CD8-positive, alpha-beta memory T cell (primary cell): ENCODE data around the gene PTRH2. TPM values are rescaled to one million over a fixed set of nuclear protein-coding genes. Genes with fewer than 3 reads are reported as not detected.

Experiments used
- CTCF ChIA-PET: fragments of 350-600 bp; sonication (Branson Sonifier 250); formaldehyde crosslinking; loops from one replicate; lab custom pipeline; 2021; ENCODE audit warnings: antibody characterized with exemption; lab: Charles Lee
- POLR2A ChIA-PET: fragments of 350-600 bp; sonication (Branson Sonifier 250); formaldehyde crosslinking; loops from one replicate; lab custom pipeline; 2021; ENCODE audit warnings: antibody characterized with exemption; lab: Charles Lee
- DNase-seq, 5 donors: peaks; one replicate each; pipeline versions ENCODE4 v3.0.0 to v3.0.0-alpha.2; 2020 to 2022; ENCODE audit warnings: mixed read lengths in 1 of 5
- H3K27ac ChIP-seq: one replicate; pipeline ENCODE4 v1.7.0; 2013; ENCODE audit warnings: low read depth, mild to moderate bottlenecking, low read length, moderate library complexity
- H3K27me3 ChIP-seq: 2 replicates; pipeline ENCODE4 v1.7.0; 2013; ENCODE audit warnings: low read length, mild to moderate bottlenecking; ENCODE audit not compliant: insufficient read depth, poor library complexity, severe bottlenecking
- H3K36me3 ChIP-seq: 2 replicates; pipeline ENCODE4 v1.7.0; 2013; ENCODE audit warnings: mild to moderate bottlenecking, low read length, moderate library complexity; ENCODE audit not compliant: insufficient read depth
- H3K4me1 ChIP-seq: 2 replicates; pipeline ENCODE4 v1.7.0; 2013; ENCODE audit warnings: mild to moderate bottlenecking, low read length, moderate library complexity; ENCODE audit not compliant: insufficient read depth
- H3K4me3 ChIP-seq: 2 replicates; pipeline ENCODE4 v1.7.0; 2013; ENCODE audit warnings: mild to moderate bottlenecking, low read length
- H3K9me3 ChIP-seq: 2 replicates; pipeline ENCODE4 v1.7.0; 2013; ENCODE audit warnings: mild to moderate bottlenecking, low read length
- H3K27ac Mint-ChIP-seq, 8 donors: one replicate each; pipeline ENCODE4 v1.8.0; 2020 to 2021; ENCODE audit warnings: mixed read lengths in 8 of 8, mild to moderate bottlenecking in 6 of 8, inconsistent platforms in 3 of 8, moderate library complexity in 3 of 8
- H3K27me3 Mint-ChIP-seq, 2 donors: one replicate each; pipeline ENCODE4 v1.8.0; 2020 to 2021; ENCODE audit warnings: mixed read lengths in 2 of 2, mild to moderate bottlenecking in 1 of 2, moderate library complexity in 1 of 2
- H3K36me3 Mint-ChIP-seq, 3 donors: one replicate each; pipeline ENCODE4 v1.8.0; 2020 to 2021; ENCODE audit warnings: mixed read lengths in 3 of 3, inconsistent platforms in 1 of 3, mild to moderate bottlenecking in 1 of 3
- H3K4me1 Mint-ChIP-seq, 3 donors: one replicate each; pipeline ENCODE4 v1.8.0; 2020 to 2021; ENCODE audit warnings: mixed read lengths in 3 of 3, inconsistent platforms in 1 of 3, mild to moderate bottlenecking in 1 of 3
- H3K4me3 Mint-ChIP-seq, 7 donors: one replicate each; pipeline ENCODE4 v1.8.0; 2020 to 2021; ENCODE audit warnings: mixed read lengths in 7 of 7, mild to moderate bottlenecking in 6 of 7, moderate library complexity in 4 of 7, inconsistent platforms in 2 of 7
- H3K9me3 Mint-ChIP-seq, 5 donors: one replicate each; pipeline ENCODE4 v1.8.0; 2020 to 2022; ENCODE audit warnings: mixed read lengths in 5 of 5, mild to moderate bottlenecking in 3 of 5, moderate library complexity in 2 of 5, inconsistent platforms in 1 of 5
- polyA plus RNA-seq: library from polyadenylated mRNA; unstranded; fragments of 300-500 nt; fragmentation: Illumina TruSeq; gene quantifications from one replicate; pipeline ENCODE4 v1.2.3, GENCODE V29; 2021
- total RNA-seq, 2 experiments: library from RNA; stranded (reverse); gene quantifications; one replicate each; pipeline ENCODE4 v1.2.3, GENCODE V29; 2021

Gene PTRH2
- total and polyA plus RNA-seq, 3 experiments from 2014 or later, result 15.9 to 43.6 (median 38.5) TPM

- Mint-ChIP-seq H3K27me3 (no peaks in the 10 kb centered on the region), H3K36me3 (peaks cover 0 to 6% (median 5%) of the 10 kb centered on the region in 3 donors), H3K4me1 (peaks cover 30 to 59% (median 44%) of the 10 kb centered on the region in 3 donors), H3K9me3 (no peaks in the 10 kb centered on the region), H3K4me3 (no peak overlapping the region), H3K27ac (no peak overlapping the region)
- Histone ChIP-seq H3K27me3 (no peaks in the 10 kb centered on the region), H3K4me1 (peaks cover 4% of the 10 kb centered on the region), H3K36me3 (no peaks in the 10 kb centered on the region), H3K4me3 (no peak overlapping the region), H3K27ac (no peak overlapping the region), H3K9me3 (no peaks in the 10 kb centered on the region)
- ChIA-PET CTCF (no interaction called here), POLR2A (no interaction called here)
- DNase-seq, result no peak
Observed at GRCh38 chr17:59716427-59716826, 9.2 kb upstream of the PTRH2 start.

- Histone ChIP-seq H3K27me3 (no peaks in the 10 kb centered on the region), H3K9me3 (no peaks in the 10 kb centered on the region), H3K36me3 (no peaks in the 10 kb centered on the region), H3K4me3 (no peak overlapping the region), H3K4me1 (peaks cover 4% of the 10 kb centered on the region), H3K27ac (no peak overlapping the region)
- CTCF ChIA-PET, result no interaction called here
- Mint-ChIP-seq H3K27ac (no peak overlapping the region), H3K36me3 (peaks cover 0 to 5% (median 5%) of the 10 kb centered on the region in 3 donors), H3K27me3 (no peaks in the 10 kb centered on the region), H3K4me3 (no peak overlapping the region), H3K4me1 (peaks cover 41 to 64% (median 46%) of the 10 kb centered on the region in 3 donors), H3K9me3 (no peaks in the 10 kb centered on the region)
- DNase-seq, result no peak
- POLR2A ChIA-PET, result interaction anchor here (0.6 kb wide), 1 partner anchor 200 kb away, joined by 3 read pairs; no protein-coding TSS in a partner anchor
Observed at GRCh38 chr17:59714255-59714654, 7.0 kb upstream of the PTRH2 start.

- Mint-ChIP-seq H3K27me3 (no peaks in the 10 kb centered on the region), H3K27ac (peak overlapping the region in 3 of 8 donors; percentile 9 to 48 (median 39)), H3K4me3 (no peak overlapping the region), H3K36me3 (peaks cover 0 to 8% (median 5%) of the 10 kb centered on the region in 3 donors), H3K4me1 (peaks cover 50 to 66% (median 58%) of the 10 kb centered on the region in 3 donors), H3K9me3 (no peaks in the 10 kb centered on the region)
- no peak overlapping the region for H3K4me3 ChIP-seq
- POLR2A ChIA-PET, result no interaction called here
- no peaks in the 10 kb centered on the region for H3K9me3 ChIP-seq
- no peaks in the 10 kb centered on the region for H3K27me3 ChIP-seq
- H3K27ac ChIP-seq, result no peak overlapping the region
- DNase-seq, result no peak
- peaks cover 14% of the 10 kb centered on the region for H3K4me1 ChIP-seq
- CTCF ChIA-PET, result no interaction called here
- H3K36me3 ChIP-seq, result no peaks in the 10 kb centered on the region
Observed at GRCh38 chr17:59712862-59713261, 5.6 kb upstream of the PTRH2 start.

- Histone ChIP-seq H3K27me3 (no peaks in the 10 kb centered on the region), H3K9me3 (no peaks in the 10 kb centered on the region), H3K27ac (no peak overlapping the region), H3K4me1 (peaks cover 16% of the 10 kb centered on the region), H3K4me3 (no peak overlapping the region), H3K36me3 (no peaks in the 10 kb centered on the region)
- Mint-ChIP-seq H3K4me1 (peaks cover 58 to 73% (median 65%) of the 10 kb centered on the region in 3 donors), H3K27ac (peak overlapping the region in 3 of 8 donors; percentile 19 to 26 (median 22)), H3K9me3 (no peaks in the 10 kb centered on the region), H3K4me3 (no peak overlapping the region), H3K27me3 (no peaks in the 10 kb centered on the region), H3K36me3 (peaks cover 0 to 15% (median 5%) of the 10 kb centered on the region in 3 donors)
- no peak for DNase-seq
- CTCF ChIA-PET, result no interaction called here
- POLR2A ChIA-PET, result no interaction called here
Observed at GRCh38 chr17:59711936-59712335, 4.7 kb upstream of the PTRH2 start.

GRCh38 chr17:59707971-59708430, 771 bp upstream of the PTRH2 start:
- H3K4me1 Mint-ChIP-seq, result peaks cover 65 to 75% (median 74%) of the 10 kb centered on the region in 3 donors
- peak overlapping the region; percentile 95 for H3K27ac ChIP-seq
- H3K4me3 ChIP-seq, result peak overlapping the region; percentile 69
- H3K27ac Mint-ChIP-seq, result peak overlapping the region; percentile 95 to 100 (median 100)
- no peaks in the 10 kb centered on the region for H3K27me3 Mint-ChIP-seq
- H3K9me3 Mint-ChIP-seq, result no peaks in the 10 kb centered on the region
- ChIA-PET CTCF (interaction anchor here (1.3 kb wide), 1 partner anchor 18 kb away, joined by 5 read pairs; no protein-coding TSS in a partner anchor), POLR2A (interaction anchor here (1.1 to 1.5 kb wide), 2 partner anchors 132 to 151 kb away, joined by 3 to 5 read pairs; no protein-coding TSS in a partner anchor)
- H3K4me3 Mint-ChIP-seq, result peak overlapping the region; percentile 96 to 100 (median 98)
- DNase-seq, result peak in 1 of 5 donors; percentile 18
- H3K36me3 ChIP-seq, result no peaks in the 10 kb centered on the region
- H3K9me3 ChIP-seq, result no peaks in the 10 kb centered on the region
- peaks cover 43% of the 10 kb centered on the region for H3K4me1 ChIP-seq
- no peaks in the 10 kb centered on the region for H3K27me3 ChIP-seq
- H3K36me3 Mint-ChIP-seq, result peaks cover 0 to 22% (median 5%) of the 10 kb centered on the region in 3 donors

GRCh38 chr17:59702304-59702703, 4.9 kb downstream of the PTRH2 start:
- Histone ChIP-seq H3K27ac (no peak overlapping the region), H3K36me3 (peaks cover 12% of the 10 kb centered on the region), H3K9me3 (no peaks in the 10 kb centered on the region), H3K27me3 (no peaks in the 10 kb centered on the region), H3K4me3 (no peak overlapping the region), H3K4me1 (peaks cover 27% of the 10 kb centered on the region)
- Mint-ChIP-seq H3K27me3 (no peaks in the 10 kb centered on the region), H3K4me1 (peaks cover 65 to 86% (median 86%) of the 10 kb centered on the region in 3 donors), H3K4me3 (peak overlapping the region in 1 of 7 donors; percentile 16), H3K36me3 (peaks cover 3 to 48% (median 12%) of the 10 kb centered on the region in 3 donors), H3K27ac (peak overlapping the region in 4 of 8 donors; percentile 6 to 59 (median 40)), H3K9me3 (no peaks in the 10 kb centered on the region)
- ChIA-PET CTCF (no interaction called here), POLR2A (no interaction called here)
- no peak for DNase-seq

- Histone ChIP-seq H3K9me3 (no peaks in the 10 kb centered on the region), H3K27ac (no peak overlapping the region), H3K4me3 (no peak overlapping the region), H3K27me3 (no peaks in the 10 kb centered on the region), H3K4me1 (peaks cover 9% of the 10 kb centered on the region), H3K36me3 (peaks cover 12% of the 10 kb centered on the region)
- peaks cover 48 to 76% (median 73%) of the 10 kb centered on the region in 3 donors for H3K4me1 Mint-ChIP-seq
- ChIA-PET CTCF (no interaction called here), POLR2A (no interaction called here)
- peaks cover 3 to 61% (median 14%) of the 10 kb centered on the region in 3 donors for H3K36me3 Mint-ChIP-seq
- no peak for DNase-seq
- H3K27me3 Mint-ChIP-seq, result no peaks in the 10 kb centered on the region
- peak overlapping the region in 5 of 8 donors; percentile 3 to 85 (median 9) for H3K27ac Mint-ChIP-seq
- no peak overlapping the region for H3K4me3 Mint-ChIP-seq
- no peaks in the 10 kb centered on the region for H3K9me3 Mint-ChIP-seq
Observed at GRCh38 chr17:59699786-59700185, 7.4 kb downstream of the PTRH2 start.

- DNase-seq, result no peak
- ChIA-PET POLR2A (no interaction called here), CTCF (no interaction called here)
- Mint-ChIP-seq H3K27ac (peak overlapping the region in 5 of 8 donors; percentile 8 to 79 (median 34)), H3K27me3 (no peaks in the 10 kb centered on the region), H3K9me3 (no peaks in the 10 kb centered on the region), H3K36me3 (peaks cover 3 to 65% (median 14%) of the 10 kb centered on the region in 3 donors), H3K4me3 (peak overlapping the region in 1 of 7 donors; percentile 48), H3K4me1 (peaks cover 44 to 72% (median 67%) of the 10 kb centered on the region in 3 donors)
- peaks cover 15% of the 10 kb centered on the region for H3K36me3 ChIP-seq
- H3K27ac ChIP-seq, result no peak overlapping the region
- H3K27me3 ChIP-seq, result no peaks in the 10 kb centered on the region
- H3K4me1 ChIP-seq, result peaks cover 4% of the 10 kb centered on the region
- no peaks in the 10 kb centered on the region for H3K9me3 ChIP-seq
- H3K4me3 ChIP-seq, result no peak overlapping the region
Observed at GRCh38 chr17:59699218-59699617, 8.0 kb downstream of the PTRH2 start.
